GM12878 (cell line): ENCODE data around the gene ADK. TPM values are rescaled to one million over a fixed set of nuclear protein-coding genes. Genes with fewer than 3 reads are reported as not detected.

ENCODE experiments used
- ATAC-seq: fragments of 200-7000 bp; cut with Tn5 transposase; 3 replicates; pipeline ENCODE4 v1.9.1; 2020; ENCODE audit warnings: mild to moderate bottlenecking, moderate library complexity
- BruUV-seq: library from RNA; stranded (reverse); fragments of 400-500 nt; replicated peaks from 2 replicates; lab custom pipeline; 2021; lab: Mats Ljungman, UMichigan
- CTCF ChIA-PET: fragments of 300-600 bp; sonication (Branson Sonifier 250); formaldehyde crosslinking; extraction: SDS; loops from one replicate; lab custom pipeline; 2021; ENCODE audit warnings: inconsistent platforms; lab: Yijun Ruan, JAX
- POLR2A ChIA-PET: fragments of 350-600 bp; formaldehyde crosslinking; extraction: SDS; loops from one replicate; lab custom pipeline; 2021; ENCODE audit warnings: inconsistent platforms; lab: Charles Lee
- RAD21 ChIA-PET: fragments of 300-600 bp; sonication (Branson Sonifier 250); formaldehyde crosslinking; loops from one replicate; lab custom pipeline; 2023; ENCODE audit warnings: antibody characterized with exemption; ENCODE audit not compliant: unreplicated experiment; lab: Charles Lee
- SMC1A ChIA-PET: fragments of 300-600 bp; sonication (Branson Sonifier 250); formaldehyde crosslinking; loops from one replicate; lab custom pipeline; 2023; ENCODE audit not compliant: unreplicated experiment, uncharacterized antibody; lab: Charles Lee
- DNase-seq: peaks from one replicate; pipeline ENCODE4 v3.0.0-alpha.2; 2011; ENCODE audit warnings: low read depth, low spot score
- FAIRE-seq: peaks from 3 replicates; lab custom pipeline; 2011; peaks lifted over from hg19 to GRCh38; lab: Jason Lieb, UNC
- H2AFZ ChIP-seq: 2 replicates; pipeline ENCODE4 v1.6.0; 2011; ENCODE audit warnings: low read depth, low read length, control low read depth; ENCODE audit not compliant: control insufficient read depth
- H3K27ac ChIP-seq: 2 replicates; pipeline ENCODE4 v1.5.1; 2011; ENCODE audit warnings: control low read depth; ENCODE audit not compliant: control insufficient read depth, insufficient read depth
- H3K27me3 ChIP-seq, 2 experiments: replicated peaks in 1 of 2; 2 replicates each; pipeline versions ENCODE4 v1.6.0 to v1.6.1; 2011; ENCODE audit warnings: low read length in 1 of 2; ENCODE audit not compliant: control insufficient read depth in 2 of 2, insufficient read depth in 2 of 2
- H3K36me3 ChIP-seq, 2 experiments: 2 replicates each; pipeline ENCODE4 v1.5.1; 2011; ENCODE audit warnings: low read length in 1 of 2; ENCODE audit not compliant: control insufficient read depth in 2 of 2, insufficient read depth in 2 of 2
- H3K4me1 ChIP-seq: 2 replicates; pipeline ENCODE4 v1.6.1; 2011; ENCODE audit warnings: mild to moderate bottlenecking, low read length, moderate library complexity, mixed read lengths; ENCODE audit not compliant: control insufficient read depth, insufficient read depth
- H3K4me2 ChIP-seq: 2 replicates; pipeline ENCODE4 v1.6.0; 2011; ENCODE audit warnings: control low read depth; ENCODE audit not compliant: control insufficient read depth, insufficient read depth
- H3K4me3 ChIP-seq: fragments of 200-600 bp; sonication (generic); 2 replicates; pipeline ENCODE4 v1.5.1; 2016
- H3K79me2 ChIP-seq: 2 replicates; pipeline ENCODE4 v1.6.0; 2011; ENCODE audit warnings: low read length; ENCODE audit not compliant: control insufficient read depth, insufficient read depth
- H3K9ac ChIP-seq: 2 replicates; pipeline ENCODE4 v1.8.0; 2011; ENCODE audit warnings: low read length, control low read depth, mixed read lengths; ENCODE audit not compliant: control insufficient read depth, insufficient read depth
- H3K9me3 ChIP-seq: replicated peaks from 3 replicates; pipeline ENCODE4 v1.5.1; 2011; ENCODE audit warnings: mild to moderate bottlenecking, low read length; ENCODE audit not compliant: control insufficient read depth, insufficient read depth
- H4K20me1 ChIP-seq: 2 replicates; pipeline ENCODE4 v1.6.0; 2011; ENCODE audit not compliant: control insufficient read depth, insufficient read depth
- ATF3 ChIP-seq: IDR thresholded peaks from 2 replicates; pipeline ENCODE4 v1.6.1; 2011; ENCODE audit warnings: low read depth, mild to moderate bottlenecking, low read length, moderate library complexity, borderline replicate concordance; ENCODE audit errors: extremely low read depth
- ATF7 ChIP-seq: fragments of 450-650 bp; IDR thresholded peaks from 2 replicates; pipeline ENCODE4 v1.6.1; 2016; ENCODE audit warnings: low read depth, mild to moderate bottlenecking
- PKNOX1 ChIP-seq: fragments of 450-650 bp; IDR thresholded peaks from 2 replicates; pipeline ENCODE4 v1.6.1; 2016; ENCODE audit warnings: mild to moderate bottlenecking
- POLR2AphosphoS5 ChIP-seq: IDR thresholded peaks from 2 replicates; pipeline ENCODE4 v1.6.1; 2011; ENCODE audit warnings: mild to moderate bottlenecking, low read length, inconsistent platforms
- RUNX3 ChIP-seq: IDR thresholded peaks from 2 replicates; pipeline ENCODE4 v1.6.1; 2012; ENCODE audit warnings: low read length, inconsistent platforms
- STAT1 ChIP-seq: fragments of 450-650 bp; conservative IDR thresholded peaks from 2 replicates; pipeline ENCODE4 v1.6.1; 2014; ENCODE audit warnings: antibody characterized with exemption, mild to moderate bottlenecking
- TCF12 ChIP-seq: IDR thresholded peaks from 2 replicates; pipeline ENCODE4 v1.6.1; 2011; ENCODE audit warnings: low read depth, mild to moderate bottlenecking, low read length
- WGBS: methylation state at CpG from one replicate; pipeline ENCODE4 v1.1.6; 2016; ENCODE audit warnings: low lambda C conversion rate; ENCODE audit not compliant: insufficient replicate concordance, insufficient coverage; ENCODE audit errors: missing lambda C conversion rate; 5-methylcytosine and 5-hydroxymethylcytosine counted together
- in situ Hi-C: fragments of 300-500 bp; cut with MboI; formaldehyde crosslinking; loops from 9 replicates; pipeline ENCODE4 v1.14.3; 2018; ENCODE audit warnings: mixed read lengths
- intact Hi-C: fragments of 100-400 bp; cut with micrococcal nuclease; formaldehyde crosslinking; loops from one replicate; pipeline ENCODE4 v1.14.2; 2022; ENCODE audit not compliant: unreplicated experiment
- polyA plus RNA-seq, 11 experiments: library from polyadenylated mRNA; depleted of rRNA in 4 of 11; unstranded in 6 of 11; stranded (reverse) in 5 of 11; fragments of >200 nt; fragmentation: Nextera tagmentation in 4 of 11; fragmentation: Illumina TruSeq in 1 of 11; extraction: Ambion mirVana in 4 of 11; extraction: Trizol in 1 of 11; gene quantifications; 1 replicate in 1 of 11; 2 replicates in 10 of 11; pipeline versions ENCODE4 v1.2.1 to v1.2.3, GENCODE V29; 2011 to 2016; ENCODE audit warnings: inconsistent platforms in 2 of 11, missing spikeins in 2 of 11, low read depth in 1 of 11
- total RNA-seq, 4 experiments: library from RNA; depleted of rRNA in 3 of 4; stranded (reverse); fragments of >200 nt in 3 of 4; fragmentation: Illumina TruSeq in 1 of 4; extraction: Trizol in 1 of 4; gene quantifications; 2 replicates each; pipeline versions ENCODE4 v1.2.1 to v1.2.3, GENCODE V29; 2013 to 2021

The ADK gene
- total and polyA plus RNA-seq, 10 of the 15 experiments (the other 5 are each of a cell fraction or from before 2014, with no cell fraction given): 42.0 to 151 (median 81.6) TPM

- no TSS peak for BruUV-seq
Observed at GRCh38 chr10:74651565-74651964, 500.5 kb downstream of the ADK start.

GRCh38 chr10:74652664-74653063 is 501.6 kb downstream of the ADK start:
- DNase-seq (no peak), ATAC-seq (no peak)
- ChIA-PET CTCF (interaction anchor here (1.7 kb wide), 2 partner anchors 10 to 13 kb away, joined by 5 read pairs; no protein-coding TSS in a partner anchor), RAD21 (no interaction called here)
- in situ Hi-C loops: no loop called here
- Histone ChIP-seq H4K20me1 (no peaks in the 10 kb centered on the region), H3K9me3 (no peaks in the 10 kb centered on the region; the same call in 1 of the 3 replicates), H2AFZ (no peak overlapping the region), H3K4me1 (no peaks in the 10 kb centered on the region)
- TF ChIP-seq ATF3: no peak
- TF ChIP-seq, all 136 proteins: peak for 0
- no peak overlapping the region for H3K4me3 ChIP-seq
- no peaks in the 10 kb centered on the region for H3K79me2 ChIP-seq
- ChIA-PET POLR2A (interaction anchor here (0.7 to 0.8 kb wide), 2 partner anchors 122 to 534 kb away, joined by 3 read pairs; no protein-coding TSS in a partner anchor), SMC1A (interaction anchor here (1.0 to 1.5 kb wide), 3 partner anchors 54 to 320 kb away, joined by 3 read pairs; no protein-coding TSS in a partner anchor)
- no peaks in the 10 kb centered on the region; a peak in 1 of 4 replicates for H3K36me3 ChIP-seq
- no peak overlapping the region for H3K27ac ChIP-seq
- H3K4me2 ChIP-seq: no peak overlapping the region
- H3K27me3 ChIP-seq: no peaks in the 10 kb centered on the region
- WGBS: 100% methylated on average over 7 of the region's 7 CpGs
- no TSS peak for BruUV-seq
- FAIRE-seq: no peak
- H3K9ac ChIP-seq: no peak overlapping the region
- intact Hi-C loops: no loop called here

More at GRCh38 chr10:74651565-74651964, 500.5 kb downstream of the ADK start:
- no peak for ATAC-seq
- Histone ChIP-seq H3K4me1 (no peaks in the 10 kb centered on the region), H3K4me3 (no peak overlapping the region), H3K4me2 (no peak overlapping the region), H3K27ac (no peak overlapping the region), H3K9ac (no peak overlapping the region), H3K27me3 (no peaks in the 10 kb centered on the region), H4K20me1 (no peaks in the 10 kb centered on the region), H3K36me3 (no peaks in the 10 kb centered on the region; a peak in 1 of 4 replicates), H2AFZ (no peak overlapping the region), H3K9me3 (no peaks in the 10 kb centered on the region; the same call in 1 of the 3 replicates), H3K79me2 (no peaks in the 10 kb centered on the region)
- no peak for DNase-seq
- in situ Hi-C loops: no loop called here
- POLR2A ChIA-PET: interaction anchor here (1.9 kb wide), 1 partner anchor 27 kb away, joined by 7 read pairs; no protein-coding TSS in a partner anchor
- CTCF ChIA-PET: interaction anchor here (0.7 kb wide), 1 partner anchor 31 kb away, joined by 3 read pairs; no protein-coding TSS in a partner anchor
- RAD21 ChIA-PET: interaction anchor here (1.1 kb wide), 2 partner anchors 15 to 31 kb away, joined by 3 to 5 read pairs; no protein-coding TSS in a partner anchor
- SMC1A ChIA-PET: interaction anchor here (0.6 to 1.5 kb wide), 9 partner anchors 11 to 914 kb away, joined by 3 to 6 read pairs (median 4); no protein-coding TSS in a partner anchor
- intact Hi-C loops: no loop called here
- TF ChIP-seq TCF12 (no peak), POLR2AphosphoS5 (no peak), STAT1 (no peak), ATF7 (no peak), RUNX3 (peak; percentile 29; the same call in 1 of the 2 replicates), PKNOX1 (peak; percentile 31; the same call in 1 of the 2 replicates)
- no peak for FAIRE-seq
